Body of pancreas (tissue), 4 donors: ENCODE results near the gene MTHFS.

Experiments used
- POLR2A ChIP-seq, 3 donors: fragments of 450-650 bp; IDR thresholded peaks; one replicate each; pipeline ENCODE4 v1.6.1; 2016; ENCODE audit warnings: antibody characterized with exemption in 3 of 3, mild to moderate bottlenecking in 2 of 3
- TF ChIP-seq, protein P1 (sequence below), 7 experiments: fragments of 450-650 bp in 4 of 7; fragments of 200-600 bp in 3 of 7; sonication (generic) in 3 of 7; IDR thresholded peaks; one replicate each; pipeline ENCODE4 v1.5.1; 2016 to 2019; ENCODE audit warnings: antibody characterized with exemption in 7 of 7

DNA sequence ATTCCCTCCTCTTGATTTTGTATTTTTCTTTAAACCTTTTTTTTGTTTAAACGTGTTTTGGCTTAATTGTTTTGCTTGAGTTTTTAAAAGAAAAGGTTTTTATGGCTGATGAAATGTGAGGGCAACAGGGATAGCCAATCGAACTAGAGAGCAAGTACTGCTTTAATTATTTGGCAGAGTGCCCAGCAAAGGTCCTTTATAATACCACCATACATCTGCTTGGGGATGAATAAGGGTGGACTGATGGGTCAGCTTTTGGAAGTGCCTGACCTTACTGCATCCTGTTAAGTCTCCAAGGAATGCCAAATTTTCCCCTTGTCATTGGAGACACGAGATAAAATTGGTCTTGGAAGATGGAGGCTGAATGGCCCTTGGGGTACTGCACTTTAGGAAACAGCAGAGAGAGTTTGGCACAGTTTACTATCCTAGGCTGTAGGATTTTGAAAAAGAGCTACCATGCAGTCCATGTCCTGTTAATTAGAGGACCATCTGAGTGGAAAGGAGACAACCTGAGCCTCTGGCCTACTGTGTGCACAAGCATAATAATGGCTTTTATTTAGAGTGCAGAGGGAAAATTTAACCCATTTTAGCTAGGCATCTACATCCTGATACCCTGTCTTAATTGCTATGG lies 19.8 kb upstream of the MTHFS start:
- TF ChIP-seq, protein P1, sequence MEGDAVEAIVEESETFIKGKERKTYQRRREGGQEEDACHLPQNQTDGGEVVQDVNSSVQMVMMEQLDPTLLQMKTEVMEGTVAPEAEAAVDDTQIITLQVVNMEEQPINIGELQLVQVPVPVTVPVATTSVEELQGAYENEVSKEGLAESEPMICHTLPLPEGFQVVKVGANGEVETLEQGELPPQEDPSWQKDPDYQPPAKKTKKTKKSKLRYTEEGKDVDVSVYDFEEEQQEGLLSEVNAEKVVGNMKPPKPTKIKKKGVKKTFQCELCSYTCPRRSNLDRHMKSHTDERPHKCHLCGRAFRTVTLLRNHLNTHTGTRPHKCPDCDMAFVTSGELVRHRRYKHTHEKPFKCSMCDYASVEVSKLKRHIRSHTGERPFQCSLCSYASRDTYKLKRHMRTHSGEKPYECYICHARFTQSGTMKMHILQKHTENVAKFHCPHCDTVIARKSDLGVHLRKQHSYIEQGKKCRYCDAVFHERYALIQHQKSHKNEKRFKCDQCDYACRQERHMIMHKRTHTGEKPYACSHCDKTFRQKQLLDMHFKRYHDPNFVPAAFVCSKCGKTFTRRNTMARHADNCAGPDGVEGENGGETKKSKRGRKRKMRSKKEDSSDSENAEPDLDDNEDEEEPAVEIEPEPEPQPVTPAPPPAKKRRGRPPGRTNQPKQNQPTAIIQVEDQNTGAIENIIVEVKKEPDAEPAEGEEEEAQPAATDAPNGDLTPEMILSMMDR (IDR thresholded peaks at IDR 0.05) = no peak
- no peak for TF ChIP-seq POLR2A (IDR thresholded peaks at IDR 0.05)
